K562 (cell line): ENCODE results near the gene KRTAP9-2. TPM values are rescaled to one million over a fixed set of nuclear protein-coding genes. Genes with fewer than 3 reads are reported as not detected.
A peak's percentile ranks its signal among the peaks of the same experiment; 100 is the strongest.

ENCODE experiments used
- ATAC-seq: fragments of 200-7000 bp; cut with Tn5 transposase; 3 replicates; pipeline ENCODE4 v1.9.1; 2020; ENCODE audit warnings: moderate library complexity
- BruUV-seq: library from RNA; stranded (reverse); fragments of 400-500 nt; replicated peaks from 2 replicates; lab custom pipeline; 2021; lab: Mats Ljungman, UMichigan
- CTCF ChIA-PET: fragments of 300-600 bp; formaldehyde crosslinking; extraction: SDS; loops from one replicate; lab custom pipeline; 2021; ENCODE audit warnings: low intra/inter-chr PET ratio; lab: Yijun Ruan, JAX
- POLR2A ChIA-PET: fragments of 300-600, 350-650 bp; sonication (Branson Sonifier 250); formaldehyde crosslinking; extraction: SDS; loops from one replicate; lab custom pipeline; 2021; ENCODE audit warnings: antibody characterized with exemption, inconsistent platforms; lab: Yijun Ruan, JAX
- DNase-seq, 4 experiments: peaks; one replicate each; pipeline versions ENCODE4 v3.0.0 to v3.0.0-alpha.2; 2011 to 2018; ENCODE audit warnings: low spot score in 3 of 4, mixed read lengths in 3 of 4; ENCODE audit errors: extremely low read depth in 1 of 4
- FAIRE-seq: peaks from 2 replicates; lab custom pipeline; 2011; peaks lifted over from hg19 to GRCh38; lab: Jason Lieb, UNC
- H2AFZ ChIP-seq: 2 replicates; pipeline ENCODE4 v1.6.0; 2011; ENCODE audit warnings: low read depth, low read length, control low read depth, inconsistent platforms
- H3K27ac ChIP-seq: fragments of 200-600 bp; 3 replicates; pipeline ENCODE4 v1.8.0; 2011; ENCODE audit warnings: low read depth, mild to moderate bottlenecking, control low read depth, inconsistent platforms, low read length, moderate library complexity, mixed read lengths; ENCODE audit errors: extremely low read depth
- H3K27me3 ChIP-seq, 2 experiments: fragments of 300-600 bp in 1 of 2; 2 replicates in 1 of 2; 3 replicates in 1 of 2; pipeline versions ENCODE4 v1.6.0 to v1.8.0; 2011; ENCODE audit warnings: inconsistent platforms in 2 of 2, low read length in 2 of 2, mild to moderate bottlenecking in 1 of 2, mixed read lengths in 1 of 2, moderate library complexity in 1 of 2; ENCODE audit not compliant: control insufficient read depth in 2 of 2, insufficient read depth in 2 of 2
- H3K36me3 ChIP-seq: fragments of 300-600 bp; 3 replicates; pipeline ENCODE4 v1.8.0; 2011; ENCODE audit warnings: mild to moderate bottlenecking, low read length, inconsistent platforms; ENCODE audit not compliant: control insufficient read depth, insufficient read depth
- H3K4me1 ChIP-seq, 2 experiments: fragments of 200-600 bp in 1 of 2; replicated peaks in 1 of 2; 2 replicates in 1 of 2; 3 replicates in 1 of 2; pipeline versions ENCODE4 v1.5.1 to v1.8.0; 2011; ENCODE audit warnings: inconsistent platforms in 2 of 2, low read length in 2 of 2, mild to moderate bottlenecking in 1 of 2, mixed read lengths in 1 of 2, moderate library complexity in 1 of 2; ENCODE audit not compliant: control insufficient read depth in 2 of 2, insufficient read depth in 2 of 2
- H3K4me2 ChIP-seq: 2 replicates; pipeline ENCODE4 v1.6.1; 2011; ENCODE audit warnings: low read length, control low read depth, inconsistent platforms, mixed read lengths; ENCODE audit not compliant: insufficient read depth
- H3K4me3 ChIP-seq: fragments of 200-600 bp; sonication (generic), shearing (Covaris generic); 2 replicates; pipeline ENCODE4 v1.5.1; 2016; ENCODE audit warnings: control low read depth, inconsistent platforms
- H3K79me2 ChIP-seq: fragments of 200-600 bp; 3 replicates; pipeline ENCODE4 v1.8.0; 2011; ENCODE audit warnings: low read length, inconsistent platforms; ENCODE audit not compliant: control insufficient read depth, insufficient read depth
- H3K9ac ChIP-seq, 2 experiments: 2 replicates each; pipeline versions ENCODE4 v1.6.0 to v1.6.1; 2011; ENCODE audit warnings: low read depth in 2 of 2, low read length in 2 of 2, control low read depth in 1 of 2, inconsistent platforms in 1 of 2, mild to moderate bottlenecking in 1 of 2, mixed read lengths in 1 of 2; ENCODE audit not compliant: insufficient read depth in 1 of 2
- H3K9me1 ChIP-seq: one replicate; pipeline ENCODE4 v1.6.0; 2011; ENCODE audit warnings: inconsistent platforms, mild to moderate bottlenecking, low read length, moderate library complexity; ENCODE audit not compliant: control insufficient read depth, insufficient read depth
- H3K9me3 ChIP-seq: replicated peaks from 2 replicates; pipeline ENCODE4 v1.5.1; 2011; ENCODE audit warnings: low read depth, low read length, inconsistent platforms; ENCODE audit not compliant: control insufficient read depth, insufficient read depth
- H4K20me1 ChIP-seq: replicated peaks from 2 replicates; pipeline ENCODE4 v1.6.1; 2011; ENCODE audit warnings: low read length, inconsistent platforms, mixed read lengths; ENCODE audit not compliant: control insufficient read depth, insufficient read depth
- FOXK1 ChIP-seq: sonication (generic); formaldehyde crosslinking; IDR thresholded peaks from 2 replicates; pipeline ENCODE4 v1.8.0; 2022; ENCODE audit warnings: missing genetic modification reagents, mild to moderate bottlenecking, borderline replicate concordance
- RBM25 ChIP-seq: fragments of 200-400 bp; formaldehyde crosslinking; IDR thresholded peaks from 2 replicates; pipeline ENCODE4 v1.6.1; 2018; ENCODE audit warnings: low read length, low read depth, moderate library complexity; ENCODE audit not compliant: severe bottlenecking
- RNF219 ChIP-seq: fragments of 250-450 bp; sonication (Bioruptor Pico); IDR thresholded peaks from 2 replicates; pipeline ENCODE4 v1.5.0; 2022; ENCODE audit warnings: mild to moderate bottlenecking
- SNRNP70 ChIP-seq: fragments of 200-400 bp; formaldehyde crosslinking; optimal IDR thresholded peaks from 2 replicates; pipeline ENCODE3; 2017; ENCODE audit warnings: low read depth, low read length
- SRSF3 ChIP-seq: fragments of 200-400 bp; formaldehyde crosslinking; IDR thresholded peaks from 2 replicates; pipeline ENCODE4 v1.6.1; 2016; ENCODE audit warnings: mild to moderate bottlenecking, low read length, moderate library complexity; ENCODE audit not compliant: insufficient read depth
- ZNF146 ChIP-seq: IDR thresholded peaks from one replicate; pipeline ENCODE4 v1.6.1; 2018; ENCODE audit warnings: missing compliant biosample characterization; ENCODE audit not compliant: unreplicated experiment
- ZNF280A ChIP-seq: fragments of 450-650 bp; IDR thresholded peaks from 2 replicates; pipeline ENCODE4 v1.6.1; 2018; ENCODE audit warnings: mild to moderate bottlenecking, low read depth; ENCODE audit not compliant: partially characterized antibody
- ZNF583 ChIP-seq: fragments of 250-450 bp; sonication (Bioruptor Pico); IDR thresholded peaks from 2 replicates; pipeline ENCODE4 v1.4.0; 2020
- WGBS: fragments of 100-300 bp; shearing (Covaris generic); methylation state at CpG from one replicate; pipeline ENCODE4 v1.1.6; 2016; ENCODE audit warnings: low coverage, mixed read lengths; ENCODE audit not compliant: insufficient coverage; ENCODE audit errors: missing lambda C conversion rate; 5-methylcytosine and 5-hydroxymethylcytosine counted together
- in situ Hi-C: fragments of 300-500 bp; cut with MboI; formaldehyde crosslinking; loops from 4 replicates; pipeline ENCODE4 v1.15.0; 2018; ENCODE audit warnings: inconsistent platforms, mixed read lengths
- intact Hi-C: fragments of 100-400 bp; cut with micrococcal nuclease; formaldehyde crosslinking; loops from 2 replicates; pipeline ENCODE4 v1.14.2; 2022
- polyA plus RNA-seq, 8 experiments: library from polyadenylated mRNA; depleted of rRNA in 4 of 8; stranded (reverse) in 5 of 8; unstranded in 3 of 8; fragments of >200 nt; fragmentation: Nextera tagmentation in 2 of 8; fragmentation: Illumina TruSeq in 1 of 8; extraction: Ambion mirVana in 2 of 8; extraction: Trizol in 1 of 8; gene quantifications; 2 replicates each; pipeline versions ENCODE4 v1.2.1 to v1.2.3, GENCODE V29; 2011 to 2014; ENCODE audit warnings: inconsistent platforms in 1 of 8, missing spikeins in 1 of 8
- total RNA-seq, 7 experiments: library from RNA; depleted of rRNA in 6 of 7; stranded (reverse); fragments of >200 nt in 6 of 7; fragmentation: Illumina TruSeq in 2 of 7; extraction: Trizol in 2 of 7; gene quantifications; 2 replicates each; pipeline versions ENCODE4 v1.2.1 to v1.2.3, GENCODE V29; 2011 to 2021; ENCODE audit warnings: low replicate concordance in 1 of 7

The KRTAP9-2 gene
- total and polyA plus RNA-seq, 9 of the 15 experiments (the other 6 are each of a cell fraction or from before 2014, with no cell fraction given): not detected

GRCh38 chr17:41215681-41216080, 10.8 kb upstream of the KRTAP9-2 start:
- in situ Hi-C loops: no loop called here
- H3K9me1 ChIP-seq: no peaks in the 10 kb centered on the region
- H3K79me2 ChIP-seq: no peaks in the 10 kb centered on the region
- H3K9ac ChIP-seq: no peak overlapping the region
- intact Hi-C loops: no loop called here
- H3K36me3 ChIP-seq: no peaks in the 10 kb centered on the region
- DNase-seq: no peak
- H3K4me3 ChIP-seq: no peak overlapping the region
- no peak for ATAC-seq
- TF ChIP-seq SNRNP70: no peak
- no peak for TF ChIP-seq ZNF280A
- no peak for TF ChIP-seq RNF219
- no peak for TF ChIP-seq ZNF583 (CRISPR knock-in tag)
- TF ChIP-seq ZNF146: peak; percentile 66
- no peak for TF ChIP-seq SRSF3
- TF ChIP-seq FOXK1: no peak
- peak; percentile 9 for TF ChIP-seq RBM25
- TF ChIP-seq, all 486 proteins: peak for 2
- no peak overlapping the region for H3K27ac ChIP-seq
- 0% methylated on average over 1 of the region's 1 CpG for WGBS
- BruUV-seq: no TSS peak
- no peak overlapping the region for H3K4me2 ChIP-seq
- ChIA-PET POLR2A (no interaction called here), CTCF (no interaction called here)
- no peak overlapping the region for H2AFZ ChIP-seq
- no peaks in the 10 kb centered on the region; a peak in 1 of 5 replicates for H3K4me1 ChIP-seq
- H3K9me3 ChIP-seq: no peaks in the 10 kb centered on the region
- peaks cover 0 to 15% of the 10 kb centered on the region in 2 experiments; a peak in 3 of 5 replicates for H3K27me3 ChIP-seq
- H4K20me1 ChIP-seq: no peaks in the 10 kb centered on the region
- no peak for FAIRE-seq
